Neural cell (in vitro differentiated cells): ENCODE data around the gene ADARB2.

Experiments
- EP300 ChIP-seq: fragments of 450-650 bp; conservative IDR thresholded peaks from 2 replicates; pipeline ENCODE4 v1.6.1; 2014; ENCODE audit warnings: antibody characterized with exemption, mild to moderate bottlenecking, moderate library complexity; ENCODE audit not compliant: poor library complexity, severe bottlenecking
- EZH2 ChIP-seq: fragments of 200-600, 300-800 bp; shearing (Covaris generic), sonication (generic); IDR thresholded peaks from 2 replicates; pipeline ENCODE4 v1.6.1; 2014; ENCODE audit warnings: antibody characterized with exemption, low read length, borderline replicate concordance, mild to moderate bottlenecking; ENCODE audit not compliant: insufficient read depth, poor library complexity, severe bottlenecking
- MXI1 ChIP-seq: fragments of 450-650 bp; conservative IDR thresholded peaks from 2 replicates; pipeline ENCODE4 v1.6.1; 2014; ENCODE audit warnings: antibody characterized with exemption, mild to moderate bottlenecking; ENCODE audit not compliant: poor library complexity, severe bottlenecking
- POLR2AphosphoS5 ChIP-seq: IDR thresholded peaks from 2 replicates; pipeline ENCODE4 v1.6.1; 2012
- RAD21 ChIP-seq: fragments of 450-650 bp; conservative IDR thresholded peaks from 2 replicates; pipeline ENCODE4 v1.6.1; 2014; ENCODE audit warnings: antibody characterized with exemption, mild to moderate bottlenecking, moderate library complexity
- TAF1 ChIP-seq: IDR thresholded peaks from 2 replicates; pipeline ENCODE4 v1.6.1; 2012; ENCODE audit warnings: low read depth
- TF ChIP-seq, protein P1 (sequence below): fragments of 450-650 bp; IDR thresholded peaks from 2 replicates; pipeline ENCODE4 v1.5.1; 2014; ENCODE audit warnings: antibody characterized with exemption, mild to moderate bottlenecking, moderate library complexity; ENCODE audit not compliant: poor library complexity, severe bottlenecking
- TF ChIP-seq, protein P2 (sequence below): IDR thresholded peaks from 2 replicates; pipeline ENCODE4 v1.6.1; 2012; ENCODE audit warnings: borderline replicate concordance

DNA sequence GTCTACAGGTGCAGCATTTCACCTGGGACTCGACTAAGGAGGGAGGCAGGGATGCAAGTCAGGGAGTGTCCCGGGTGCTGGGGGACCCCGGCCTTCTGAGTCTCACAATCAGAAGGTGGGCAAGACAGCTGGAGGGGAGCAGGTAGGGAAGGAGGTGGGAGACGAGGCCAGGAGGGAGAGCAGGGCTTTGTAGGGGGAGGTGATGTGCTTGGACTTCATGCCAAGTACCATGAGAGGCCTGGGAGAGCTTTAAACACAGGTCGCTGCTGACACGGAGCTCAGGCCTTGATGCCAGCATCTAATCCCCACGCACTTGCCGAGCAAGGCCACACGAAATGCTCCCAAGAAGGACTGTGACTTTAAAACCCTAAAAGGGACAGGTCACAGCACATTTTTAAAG is 244.7 kb downstream of the ADARB2 start:
- TF ChIP-seq, protein P1, sequence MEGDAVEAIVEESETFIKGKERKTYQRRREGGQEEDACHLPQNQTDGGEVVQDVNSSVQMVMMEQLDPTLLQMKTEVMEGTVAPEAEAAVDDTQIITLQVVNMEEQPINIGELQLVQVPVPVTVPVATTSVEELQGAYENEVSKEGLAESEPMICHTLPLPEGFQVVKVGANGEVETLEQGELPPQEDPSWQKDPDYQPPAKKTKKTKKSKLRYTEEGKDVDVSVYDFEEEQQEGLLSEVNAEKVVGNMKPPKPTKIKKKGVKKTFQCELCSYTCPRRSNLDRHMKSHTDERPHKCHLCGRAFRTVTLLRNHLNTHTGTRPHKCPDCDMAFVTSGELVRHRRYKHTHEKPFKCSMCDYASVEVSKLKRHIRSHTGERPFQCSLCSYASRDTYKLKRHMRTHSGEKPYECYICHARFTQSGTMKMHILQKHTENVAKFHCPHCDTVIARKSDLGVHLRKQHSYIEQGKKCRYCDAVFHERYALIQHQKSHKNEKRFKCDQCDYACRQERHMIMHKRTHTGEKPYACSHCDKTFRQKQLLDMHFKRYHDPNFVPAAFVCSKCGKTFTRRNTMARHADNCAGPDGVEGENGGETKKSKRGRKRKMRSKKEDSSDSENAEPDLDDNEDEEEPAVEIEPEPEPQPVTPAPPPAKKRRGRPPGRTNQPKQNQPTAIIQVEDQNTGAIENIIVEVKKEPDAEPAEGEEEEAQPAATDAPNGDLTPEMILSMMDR, result no peak
- TF ChIP-seq TAF1 (no peak), RAD21 (no peak), POLR2AphosphoS5 (no peak), EZH2 (no peak), EP300 (no peak), MXI1 (no peak)
- TF ChIP-seq, protein P2, sequence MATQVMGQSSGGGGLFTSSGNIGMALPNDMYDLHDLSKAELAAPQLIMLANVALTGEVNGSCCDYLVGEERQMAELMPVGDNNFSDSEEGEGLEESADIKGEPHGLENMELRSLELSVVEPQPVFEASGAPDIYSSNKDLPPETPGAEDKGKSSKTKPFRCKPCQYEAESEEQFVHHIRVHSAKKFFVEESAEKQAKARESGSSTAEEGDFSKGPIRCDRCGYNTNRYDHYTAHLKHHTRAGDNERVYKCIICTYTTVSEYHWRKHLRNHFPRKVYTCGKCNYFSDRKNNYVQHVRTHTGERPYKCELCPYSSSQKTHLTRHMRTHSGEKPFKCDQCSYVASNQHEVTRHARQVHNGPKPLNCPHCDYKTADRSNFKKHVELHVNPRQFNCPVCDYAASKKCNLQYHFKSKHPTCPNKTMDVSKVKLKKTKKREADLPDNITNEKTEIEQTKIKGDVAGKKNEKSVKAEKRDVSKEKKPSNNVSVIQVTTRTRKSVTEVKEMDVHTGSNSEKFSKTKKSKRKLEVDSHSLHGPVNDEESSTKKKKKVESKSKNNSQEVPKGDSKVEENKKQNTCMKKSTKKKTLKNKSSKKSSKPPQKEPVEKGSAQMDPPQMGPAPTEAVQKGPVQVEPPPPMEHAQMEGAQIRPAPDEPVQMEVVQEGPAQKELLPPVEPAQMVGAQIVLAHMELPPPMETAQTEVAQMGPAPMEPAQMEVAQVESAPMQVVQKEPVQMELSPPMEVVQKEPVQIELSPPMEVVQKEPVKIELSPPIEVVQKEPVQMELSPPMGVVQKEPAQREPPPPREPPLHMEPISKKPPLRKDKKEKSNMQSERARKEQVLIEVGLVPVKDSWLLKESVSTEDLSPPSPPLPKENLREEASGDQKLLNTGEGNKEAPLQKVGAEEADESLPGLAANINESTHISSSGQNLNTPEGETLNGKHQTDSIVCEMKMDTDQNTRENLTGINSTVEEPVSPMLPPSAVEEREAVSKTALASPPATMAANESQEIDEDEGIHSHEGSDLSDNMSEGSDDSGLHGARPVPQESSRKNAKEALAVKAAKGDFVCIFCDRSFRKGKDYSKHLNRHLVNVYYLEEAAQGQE, result no peak
